PC-3 (cell line): Measurements from ENCODE around the gene EID3. TPM values are rescaled to one million over a fixed set of nuclear protein-coding genes. Genes with fewer than 3 reads are reported as not detected.

Experiments
- ATAC-seq: fragments of 200-7000 bp; cut with Tn5 transposase; 2 replicates; pipeline ENCODE4 v1.9.1; 2020; ENCODE audit warnings: mild to moderate bottlenecking, moderate library complexity
- BruUV-seq: library from RNA; stranded (reverse); fragments of 400-500 nt; replicated peaks from 2 replicates; lab custom pipeline; 2021; lab: Mats Ljungman, UMichigan
- CTCF ChIA-PET: fragments of 300-600 bp; sonication (Branson Sonifier 250); formaldehyde crosslinking; loops from one replicate; lab custom pipeline; 2022; ENCODE audit warnings: antibody characterized with exemption; lab: Charles Lee
- POLR2A ChIA-PET: fragments of 300-600 bp; sonication (Branson Sonifier 250); formaldehyde crosslinking; loops from one replicate; lab custom pipeline; 2022; ENCODE audit warnings: antibody characterized with exemption; ENCODE audit not compliant: unreplicated experiment; lab: Charles Lee
- DNase-seq: peaks from one replicate; pipeline ENCODE4 v3.0.0-alpha.2; 2015
- H2AFZ ChIP-seq: fragments of 300-600 bp; sonication (generic); 2 replicates; pipeline ENCODE4 v1.6.0; 2016; ENCODE audit warnings: antibody characterized with exemption, low read length
- H3F3A ChIP-seq: fragments of 300-600 bp; sonication (generic); one replicate; pipeline ENCODE4 v1.6.0; 2017; ENCODE audit warnings: antibody characterized with exemption, low read length, control low read depth, mild to moderate bottlenecking; ENCODE audit not compliant: unreplicated experiment
- H3K27ac ChIP-seq: fragments of 300-600 bp; sonication (generic); 2 replicates; pipeline ENCODE4 v1.5.1; 2016; ENCODE audit warnings: mild to moderate bottlenecking, low read length
- H3K27me3 ChIP-seq: fragments of 300-600 bp; sonication (generic); 2 replicates; pipeline ENCODE4 v1.6.1; 2016; ENCODE audit warnings: low read length, mixed read lengths
- H3K36me3 ChIP-seq: fragments of 300-600 bp; sonication (generic); 2 replicates; pipeline ENCODE4 v1.6.1; 2016; ENCODE audit warnings: low read depth, mixed run types, low read length, mixed read lengths
- H3K4me1 ChIP-seq: fragments of 300-600 bp; sonication (generic); 2 replicates; pipeline ENCODE4 v1.5.1; 2016; ENCODE audit warnings: low read length; ENCODE audit not compliant: insufficient read depth
- H3K4me2 ChIP-seq: fragments of 300-600 bp; sonication (generic); 2 replicates; pipeline ENCODE4 v1.6.0; 2016; ENCODE audit warnings: low read length
- H3K4me3 ChIP-seq: fragments of 300-600 bp; sonication (generic); 2 replicates; pipeline ENCODE4 v1.5.1; 2016; ENCODE audit warnings: mild to moderate bottlenecking, low read length, mixed read lengths
- H3K79me2 ChIP-seq: fragments of 300-600 bp; sonication (generic); 2 replicates; pipeline ENCODE4 v1.6.1; 2017; ENCODE audit warnings: low read length, mixed read lengths
- H3K9ac ChIP-seq: fragments of 300-600 bp; sonication (generic); 2 replicates; pipeline ENCODE4 v1.6.0; 2016; ENCODE audit warnings: mild to moderate bottlenecking, low read length
- H3K9me2 ChIP-seq: fragments of 300-600 bp; sonication (generic); replicated peaks from 2 replicates; pipeline ENCODE4 v1.6.1; 2016; ENCODE audit warnings: mixed run types, low read length, mixed read lengths
- H3K9me3 ChIP-seq: fragments of 300-600 bp; sonication (generic); 2 replicates; pipeline ENCODE4 v1.6.1; 2016; ENCODE audit warnings: low read length, mixed read lengths
- H4K20me1 ChIP-seq: fragments of 300-600 bp; sonication (generic); 2 replicates; pipeline ENCODE4 v1.6.1; 2016; ENCODE audit warnings: low read length, mixed read lengths
- EZH2 ChIP-seq: fragments of 300-600 bp; sonication (generic); IDR thresholded peaks from one replicate; pipeline ENCODE4 v1.6.1; 2017; ENCODE audit warnings: antibody characterized with exemption, mild to moderate bottlenecking, low read length; ENCODE audit not compliant: unreplicated experiment
- EZH2phosphoT487 ChIP-seq: fragments of 300-600 bp; sonication (generic); IDR thresholded peaks from 2 replicates; pipeline ENCODE4 v1.6.1; 2018; ENCODE audit warnings: mild to moderate bottlenecking, antibody characterized with exemption, low read length, borderline replicate concordance
- intact Hi-C: fragments of 100-400 bp; cut with micrococcal nuclease; formaldehyde crosslinking; loops from 2 replicates; pipeline ENCODE4 v1.9.0; 2023
- total RNA-seq: library from RNA; depleted of rRNA; stranded (reverse); fragments of >200 nt; gene quantifications from 2 replicates; pipeline ENCODE4 v1.2.3, GENCODE V29; 2014
- TF ChIP-seq, protein P1 (sequence below): fragments of 300-600 bp; sonication (generic); conservative IDR thresholded peaks from 2 replicates; pipeline ENCODE4 v1.5.1; 2017; ENCODE audit warnings: antibody characterized with exemption, low read depth, mild to moderate bottlenecking, low read length

EID3 gene
- total RNA-seq, 1 experiment from 2014 or later = 9.8 TPM

DNA sequence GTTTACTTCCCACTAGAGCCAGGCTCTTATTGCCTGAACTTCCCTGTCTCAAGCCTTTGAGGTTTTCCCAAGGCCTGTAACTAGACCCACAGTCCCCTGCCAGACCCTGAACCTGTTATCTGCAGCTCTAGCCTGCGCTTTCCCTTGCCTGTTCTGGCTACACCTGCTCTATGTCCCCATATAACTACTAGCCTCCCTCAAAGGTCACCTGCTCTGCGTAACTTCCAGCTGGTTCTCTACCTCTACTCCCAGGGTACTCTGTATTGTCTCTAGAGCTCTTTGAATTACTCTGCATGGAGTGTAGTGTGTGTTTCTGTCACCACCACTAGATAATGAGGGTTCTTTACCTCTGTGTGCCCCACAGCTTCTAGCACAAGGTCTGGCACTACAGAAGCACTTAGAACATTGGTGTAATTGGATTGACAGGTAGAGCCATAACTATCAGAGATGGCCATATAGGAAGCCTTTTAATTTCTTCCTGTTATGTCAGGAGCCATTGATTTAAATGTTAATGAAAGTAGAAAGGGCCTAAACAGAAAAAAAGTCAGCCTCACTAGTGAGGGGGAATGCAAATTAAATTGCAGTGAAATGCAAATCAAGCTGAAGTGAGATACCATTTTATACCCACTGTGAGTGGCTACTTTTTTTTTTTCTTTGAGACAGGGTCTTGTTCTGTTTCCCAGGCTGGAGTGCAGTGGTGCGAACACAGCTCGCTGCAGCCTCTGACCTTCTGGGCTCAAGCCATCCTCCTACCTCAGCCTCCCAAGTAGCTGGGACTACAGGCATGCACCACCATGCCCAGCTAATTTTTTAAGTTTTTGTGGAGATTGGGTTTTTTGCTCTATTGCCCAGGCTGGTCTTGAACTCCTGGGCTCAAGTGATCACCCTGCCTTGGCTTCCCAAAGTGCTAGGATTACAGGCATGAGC is 47.8 kb downstream of the EID3 start:
- POLR2A ChIA-PET = no interaction called here
- Histone ChIP-seq H3K27ac (no peak overlapping the region), H3K4me1 (peaks cover 13% of the 10 kb centered on the region; the same call in 1 of the 2 replicates), H3F3A (peaks cover 39% of the 10 kb centered on the region), H3K9ac (no peak overlapping the region), H3K79me2 (peaks cover 32% of the 10 kb centered on the region), H3K4me3 (no peak overlapping the region), H3K9me2 (no peaks in the 10 kb centered on the region), H4K20me1 (peaks cover 34% of the 10 kb centered on the region), H3K4me2 (no peak overlapping the region), H3K9me3 (no peaks in the 10 kb centered on the region), H3K27me3 (no peaks in the 10 kb centered on the region), H3K36me3 (peaks cover 66% of the 10 kb centered on the region), H2AFZ (no peak overlapping the region)
- no TSS peak for BruUV-seq
- TF ChIP-seq EZH2phosphoT487 (no peak), EZH2 (no peak)
- TF ChIP-seq, protein P1, sequence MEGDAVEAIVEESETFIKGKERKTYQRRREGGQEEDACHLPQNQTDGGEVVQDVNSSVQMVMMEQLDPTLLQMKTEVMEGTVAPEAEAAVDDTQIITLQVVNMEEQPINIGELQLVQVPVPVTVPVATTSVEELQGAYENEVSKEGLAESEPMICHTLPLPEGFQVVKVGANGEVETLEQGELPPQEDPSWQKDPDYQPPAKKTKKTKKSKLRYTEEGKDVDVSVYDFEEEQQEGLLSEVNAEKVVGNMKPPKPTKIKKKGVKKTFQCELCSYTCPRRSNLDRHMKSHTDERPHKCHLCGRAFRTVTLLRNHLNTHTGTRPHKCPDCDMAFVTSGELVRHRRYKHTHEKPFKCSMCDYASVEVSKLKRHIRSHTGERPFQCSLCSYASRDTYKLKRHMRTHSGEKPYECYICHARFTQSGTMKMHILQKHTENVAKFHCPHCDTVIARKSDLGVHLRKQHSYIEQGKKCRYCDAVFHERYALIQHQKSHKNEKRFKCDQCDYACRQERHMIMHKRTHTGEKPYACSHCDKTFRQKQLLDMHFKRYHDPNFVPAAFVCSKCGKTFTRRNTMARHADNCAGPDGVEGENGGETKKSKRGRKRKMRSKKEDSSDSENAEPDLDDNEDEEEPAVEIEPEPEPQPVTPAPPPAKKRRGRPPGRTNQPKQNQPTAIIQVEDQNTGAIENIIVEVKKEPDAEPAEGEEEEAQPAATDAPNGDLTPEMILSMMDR = no peak
- CTCF ChIA-PET = no interaction called here
- DNase-seq (no peak), ATAC-seq (no peak)
- intact Hi-C loops = no loop called here

DNA sequence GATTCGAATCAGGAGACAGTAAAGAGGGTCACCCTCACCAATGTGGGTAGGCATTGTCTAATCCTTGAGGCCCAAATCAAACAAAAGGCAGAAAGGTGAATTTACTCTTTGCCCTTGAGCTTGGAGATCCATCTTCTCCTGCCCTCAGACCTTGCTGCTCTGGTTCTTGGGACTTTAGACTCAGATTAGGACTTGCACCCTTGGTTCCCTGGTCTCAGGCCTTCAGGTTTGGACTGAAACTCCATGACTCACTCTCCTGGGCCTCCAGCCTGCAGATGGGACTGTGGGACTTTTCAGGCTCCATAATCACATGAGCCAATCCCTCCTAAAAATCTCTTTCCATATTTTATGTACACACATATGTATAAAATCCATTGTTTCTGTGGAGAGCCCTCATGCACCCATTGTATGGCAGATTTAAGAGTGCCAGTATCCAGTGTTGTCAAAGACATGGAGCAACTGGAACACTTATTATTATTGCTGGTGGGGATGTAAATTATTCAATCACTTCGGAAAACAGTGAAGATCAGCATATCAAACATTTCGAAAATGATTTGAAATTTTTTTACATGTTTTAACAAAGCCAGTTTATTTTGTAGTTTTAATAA is 48.7 kb downstream of the EID3 start:
- H4K20me1 ChIP-seq = peaks cover 31% of the 10 kb centered on the region
- no peak overlapping the region for H3K27ac ChIP-seq
- no peak for DNase-seq
- intact Hi-C loops = no loop called here
- H3K4me1 ChIP-seq = peaks cover 6% of the 10 kb centered on the region; the same call in 1 of the 2 replicates
- ChIA-PET POLR2A (interaction anchor here (0.7 kb wide), 1 partner anchor 13 kb away, joined by 3 read pairs; no protein-coding TSS in a partner anchor), CTCF (no interaction called here)
- H2AFZ ChIP-seq = no peak overlapping the region
- no peak overlapping the region for H3K4me2 ChIP-seq
- no peak for TF ChIP-seq EZH2
- TF ChIP-seq EZH2phosphoT487 = no peak
- TF ChIP-seq, protein P1 = no peak
- no peak overlapping the region for H3K9ac ChIP-seq
- H3K79me2 ChIP-seq = peaks cover 29% of the 10 kb centered on the region
- H3K4me3 ChIP-seq = no peak overlapping the region
- peaks cover 60% of the 10 kb centered on the region for H3K36me3 ChIP-seq
- no peak for ATAC-seq
- H3F3A ChIP-seq = peaks cover 36% of the 10 kb centered on the region
- no TSS peak for BruUV-seq
- no peaks in the 10 kb centered on the region for H3K27me3 ChIP-seq
- no peaks in the 10 kb centered on the region for H3K9me2 ChIP-seq
- H3K9me3 ChIP-seq = no peaks in the 10 kb centered on the region
